Activated T-cell treated with anti-CD3 and anti-CD28 coated beads, Interleukin-2, amount 50 U/mL, for 24 hours (primary cell): Measurements from ENCODE around the gene CCDC81.

Experiments
- DNase-seq: peaks from one replicate; pipeline ENCODE4 v3.0.0-alpha.2; 2020
- H3K27ac Mint-ChIP-seq: 2 replicates; pipeline ENCODE4 v1.8.0; 2020; ENCODE audit warnings: mild to moderate bottlenecking, mixed read lengths
- H3K27me3 Mint-ChIP-seq: 2 replicates; pipeline ENCODE4 v1.8.0; 2020; ENCODE audit warnings: mixed read lengths
- H3K36me3 Mint-ChIP-seq: 2 replicates; pipeline ENCODE4 v1.8.0; 2020; ENCODE audit warnings: low read depth, mixed read lengths
- H3K4me1 Mint-ChIP-seq: 2 replicates; pipeline ENCODE4 v1.8.0; 2020; ENCODE audit warnings: low read depth, mixed read lengths
- H3K4me3 Mint-ChIP-seq: 2 replicates; pipeline ENCODE4 v1.8.0; 2020; ENCODE audit warnings: mild to moderate bottlenecking, moderate library complexity, mixed read lengths
- H3K9me3 Mint-ChIP-seq: 2 replicates; pipeline ENCODE4 v1.8.0; 2020; ENCODE audit warnings: mixed read lengths

The CCDC81 gene

DNA sequence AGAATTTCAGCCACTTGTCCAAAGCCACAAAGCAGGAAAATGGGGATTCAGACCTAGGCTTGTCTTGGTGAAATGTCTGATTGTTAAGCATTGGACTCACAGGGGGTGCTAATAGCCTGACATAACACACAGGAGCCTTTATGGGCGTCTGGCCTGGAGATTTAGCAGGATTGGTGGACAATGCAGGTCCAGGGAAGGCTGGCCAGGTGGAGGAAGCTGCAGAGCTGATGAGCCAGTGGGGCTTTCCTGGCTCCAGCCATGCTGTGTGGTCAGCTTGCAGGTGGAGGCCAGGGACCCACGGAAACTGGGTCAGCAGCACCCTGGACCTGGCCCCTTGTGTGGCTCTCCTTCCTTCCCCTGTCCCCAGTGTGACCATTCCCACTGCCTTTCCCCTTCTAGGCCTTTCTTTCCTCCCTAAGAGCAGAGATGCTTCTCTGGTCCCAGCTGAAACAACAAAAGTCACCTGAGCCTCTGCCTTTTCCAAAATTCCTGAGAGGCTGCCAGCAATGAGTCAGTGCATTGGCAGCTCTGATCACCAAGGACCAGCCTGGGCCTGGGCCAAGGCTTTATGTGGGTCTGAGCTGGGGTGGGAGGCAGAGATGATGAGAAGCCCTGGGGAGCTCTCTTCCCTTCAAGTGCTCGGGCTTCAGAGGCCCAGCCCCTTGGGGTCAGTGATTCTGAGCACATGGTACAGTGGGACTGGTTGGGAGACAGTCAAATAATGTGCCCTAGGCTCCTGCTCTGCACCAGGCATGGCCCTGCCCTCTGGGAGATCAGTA is 85.2 kb downstream of the CCDC81 start:
- H3K27ac Mint-ChIP-seq: no peak overlapping the region
- no peak for DNase-seq
- H3K4me1 Mint-ChIP-seq: peaks cover 20% of the 10 kb centered on the region

DNA sequence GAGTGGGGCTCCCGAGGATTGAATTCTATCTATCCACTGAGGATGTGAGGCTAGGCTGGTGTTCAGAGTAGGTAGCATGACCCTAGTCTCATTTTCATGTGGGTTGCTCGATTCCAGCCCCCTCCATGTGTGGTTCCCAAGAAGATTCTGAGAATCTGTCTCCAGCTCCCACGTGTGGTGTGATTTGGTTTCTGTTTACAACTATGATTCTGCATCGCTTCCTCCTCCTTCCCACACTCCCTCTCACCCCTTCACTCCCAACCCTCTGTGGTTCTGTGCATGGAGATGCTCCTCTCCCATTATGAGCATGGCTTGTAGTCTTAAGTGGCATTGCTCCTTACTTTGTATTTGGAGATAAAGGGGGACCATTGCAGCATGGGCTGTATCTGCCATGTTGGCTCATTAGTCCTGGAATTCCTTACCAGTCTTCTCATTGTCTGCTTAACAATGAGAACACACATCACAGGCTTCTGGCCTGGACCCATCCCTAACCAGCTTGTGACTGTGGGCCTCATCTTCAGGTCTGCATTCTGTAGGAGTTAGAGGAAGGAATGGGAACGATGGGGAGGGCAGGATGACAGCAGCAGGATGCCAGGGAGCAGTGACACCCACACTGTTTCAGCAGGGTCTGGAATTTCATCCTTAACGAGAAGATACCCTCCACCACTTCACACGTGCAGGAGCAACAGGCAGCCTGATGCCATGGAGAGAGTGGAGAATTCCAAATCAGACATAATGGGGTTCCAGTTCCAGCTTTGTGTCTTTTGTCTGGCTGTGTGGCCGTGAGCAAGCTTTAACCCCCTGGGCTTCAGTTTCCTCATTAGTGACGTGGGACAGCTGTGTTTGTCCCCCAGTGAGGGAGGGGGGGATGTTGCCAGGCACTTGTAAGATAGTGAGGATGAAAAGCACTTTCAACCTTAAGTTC is 86.0 kb downstream of the CCDC81 start:
- Mint-ChIP-seq H3K27ac (no peak overlapping the region), H3K9me3 (no peaks in the 10 kb centered on the region), H3K27me3 (no peaks in the 10 kb centered on the region), H3K36me3 (no peaks in the 10 kb centered on the region), H3K4me3 (no peak overlapping the region), H3K4me1 (peaks cover 17% of the 10 kb centered on the region)
- no peak for DNase-seq

More for the DNA sequence above, 85.2 kb downstream of the CCDC81 start:
- Mint-ChIP-seq H3K27me3 (no peaks in the 10 kb centered on the region), H3K4me3 (no peak overlapping the region), H3K9me3 (no peaks in the 10 kb centered on the region), H3K36me3 (no peaks in the 10 kb centered on the region)

DNA sequence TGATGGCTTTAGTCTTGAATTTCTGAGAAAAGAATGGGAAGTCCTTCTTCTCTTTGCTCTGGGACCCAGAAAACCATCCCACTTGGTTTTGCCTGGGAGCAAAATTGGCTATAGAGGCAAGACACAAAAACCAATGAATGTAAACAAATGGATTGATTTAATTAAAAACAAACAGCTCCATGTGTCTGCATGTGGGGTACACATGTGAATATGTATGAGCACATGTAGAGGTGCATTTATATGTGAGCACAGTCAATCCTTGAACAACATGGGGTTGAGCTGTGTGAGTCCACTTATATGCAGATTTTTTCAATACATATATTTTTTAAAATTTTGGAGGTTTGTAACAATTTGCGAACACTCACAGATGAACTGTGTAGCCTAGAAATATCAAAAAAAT is 87.2 kb downstream of the CCDC81 start:
- no peak for DNase-seq
- Mint-ChIP-seq H3K9me3 (no peaks in the 10 kb centered on the region), H3K36me3 (no peaks in the 10 kb centered on the region), H3K4me1 (peaks cover 10% of the 10 kb centered on the region), H3K4me3 (no peak overlapping the region), H3K27ac (no peak overlapping the region), H3K27me3 (no peaks in the 10 kb centered on the region)

DNA sequence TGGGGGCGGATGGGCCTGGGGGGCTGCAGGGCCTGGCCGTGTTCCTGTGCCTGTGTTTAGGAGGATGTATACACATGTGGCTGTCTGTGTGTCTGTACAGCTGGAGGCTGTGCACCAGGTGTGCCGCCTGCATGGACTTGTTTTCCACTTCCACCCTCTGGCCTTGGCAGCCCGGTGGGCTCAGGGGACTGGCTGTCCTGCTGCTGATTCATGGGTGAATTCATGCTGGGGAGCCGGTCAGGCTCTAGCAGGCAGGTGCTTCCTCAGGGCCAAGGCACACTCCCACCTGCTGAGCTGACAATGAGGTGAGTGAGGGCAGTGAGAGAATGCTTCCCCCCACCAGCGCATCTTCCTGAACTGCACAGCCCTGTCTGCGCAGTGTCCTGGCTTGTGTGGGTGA is 88.4 kb downstream of the CCDC81 start:
- no peaks in the 10 kb centered on the region for H3K27me3 Mint-ChIP-seq
- peaks cover 10% of the 10 kb centered on the region for H3K4me1 Mint-ChIP-seq
- H3K4me3 Mint-ChIP-seq: no peak overlapping the region
- H3K9me3 Mint-ChIP-seq: no peaks in the 10 kb centered on the region
- DNase-seq: no peak
- H3K27ac Mint-ChIP-seq: no peak overlapping the region
- no peaks in the 10 kb centered on the region for H3K36me3 Mint-ChIP-seq

DNA sequence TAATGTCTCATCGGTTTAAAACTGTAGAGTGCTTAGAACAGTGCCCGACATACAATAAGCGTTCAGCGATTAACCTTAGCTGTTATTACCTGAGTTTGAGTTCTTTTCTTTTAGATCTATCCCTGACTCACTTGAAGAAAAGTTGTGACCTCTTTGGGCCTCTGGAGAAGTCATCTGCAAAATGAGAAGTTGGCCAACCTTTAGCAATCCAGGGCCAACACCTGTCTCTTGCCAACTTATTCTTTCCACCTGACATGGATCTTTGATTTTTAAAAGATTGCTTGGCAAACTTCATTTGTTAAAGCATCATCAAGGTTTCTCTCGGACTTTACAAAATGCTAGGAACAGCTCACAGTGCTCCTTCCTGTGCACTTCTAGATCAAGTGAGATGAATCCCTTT is 89.3 kb downstream of the CCDC81 start:
- Mint-ChIP-seq H3K4me3 (no peak overlapping the region), H3K27me3 (no peaks in the 10 kb centered on the region), H3K36me3 (no peaks in the 10 kb centered on the region), H3K9me3 (no peaks in the 10 kb centered on the region), H3K4me1 (peaks cover 10% of the 10 kb centered on the region), H3K27ac (no peak overlapping the region)
- DNase-seq: no peak

DNA sequence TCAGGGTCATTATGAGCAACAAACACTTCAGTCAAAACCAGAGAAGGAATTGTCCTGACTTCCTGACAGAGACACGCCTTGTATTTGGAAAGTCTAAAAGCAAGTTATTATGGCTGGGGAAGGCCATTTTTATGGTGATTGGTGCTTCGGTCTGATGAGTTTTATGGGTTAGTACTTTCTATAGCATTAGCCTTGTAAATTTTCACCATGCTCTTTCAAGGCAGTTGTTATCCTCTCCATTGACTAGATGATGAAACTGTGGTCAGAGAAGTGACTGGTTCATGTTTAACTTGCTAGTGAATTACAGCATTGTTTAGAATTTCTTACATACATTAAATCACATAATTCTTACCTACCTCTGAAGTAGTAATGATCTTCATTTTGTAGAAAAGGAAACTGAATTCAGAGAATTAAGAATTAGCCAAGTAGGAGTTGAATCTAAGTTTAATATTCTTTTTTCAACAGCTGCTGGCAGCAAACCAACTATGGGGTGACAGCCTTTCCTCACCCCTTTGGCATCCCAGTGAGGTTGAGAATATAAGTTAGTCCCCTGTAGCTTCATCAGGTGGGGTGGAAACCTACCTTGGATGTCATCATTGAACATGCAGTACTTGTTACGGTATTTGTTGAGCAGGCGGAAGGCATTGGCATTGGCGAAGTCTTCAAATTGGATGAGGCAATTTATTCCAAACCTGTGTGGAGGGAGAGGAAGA is 90.0 kb downstream of the CCDC81 start:
- Mint-ChIP-seq H3K9me3 (no peaks in the 10 kb centered on the region), H3K36me3 (no peaks in the 10 kb centered on the region), H3K27ac (no peak overlapping the region), H3K27me3 (no peaks in the 10 kb centered on the region), H3K4me3 (no peak overlapping the region), H3K4me1 (peaks cover 10% of the 10 kb centered on the region)
- DNase-seq: no peak

DNA sequence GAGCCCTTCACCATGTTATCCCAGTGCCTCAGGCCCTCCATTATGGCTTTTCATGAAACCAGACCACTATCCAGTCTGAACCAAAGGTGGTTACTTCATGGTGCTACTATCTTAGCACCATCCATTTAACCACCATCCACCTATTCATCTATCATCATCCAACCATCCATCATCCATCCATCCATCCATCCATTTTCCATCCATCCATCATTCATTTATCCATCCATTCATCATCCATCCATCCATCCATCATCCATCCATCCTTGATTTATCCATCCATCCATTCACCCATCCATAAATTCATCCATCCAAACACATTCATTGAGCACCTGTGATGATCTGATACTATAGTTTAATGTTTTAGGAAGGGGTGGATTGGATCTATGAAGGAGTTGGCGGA is 93.5 kb downstream of the CCDC81 start:
- H3K4me1 Mint-ChIP-seq: peaks cover 4% of the 10 kb centered on the region
- no peaks in the 10 kb centered on the region for H3K36me3 Mint-ChIP-seq
- no peaks in the 10 kb centered on the region for H3K9me3 Mint-ChIP-seq
- no peak for DNase-seq
- no peak overlapping the region for H3K4me3 Mint-ChIP-seq
- no peaks in the 10 kb centered on the region for H3K27me3 Mint-ChIP-seq
- H3K27ac Mint-ChIP-seq: no peak overlapping the region

DNA sequence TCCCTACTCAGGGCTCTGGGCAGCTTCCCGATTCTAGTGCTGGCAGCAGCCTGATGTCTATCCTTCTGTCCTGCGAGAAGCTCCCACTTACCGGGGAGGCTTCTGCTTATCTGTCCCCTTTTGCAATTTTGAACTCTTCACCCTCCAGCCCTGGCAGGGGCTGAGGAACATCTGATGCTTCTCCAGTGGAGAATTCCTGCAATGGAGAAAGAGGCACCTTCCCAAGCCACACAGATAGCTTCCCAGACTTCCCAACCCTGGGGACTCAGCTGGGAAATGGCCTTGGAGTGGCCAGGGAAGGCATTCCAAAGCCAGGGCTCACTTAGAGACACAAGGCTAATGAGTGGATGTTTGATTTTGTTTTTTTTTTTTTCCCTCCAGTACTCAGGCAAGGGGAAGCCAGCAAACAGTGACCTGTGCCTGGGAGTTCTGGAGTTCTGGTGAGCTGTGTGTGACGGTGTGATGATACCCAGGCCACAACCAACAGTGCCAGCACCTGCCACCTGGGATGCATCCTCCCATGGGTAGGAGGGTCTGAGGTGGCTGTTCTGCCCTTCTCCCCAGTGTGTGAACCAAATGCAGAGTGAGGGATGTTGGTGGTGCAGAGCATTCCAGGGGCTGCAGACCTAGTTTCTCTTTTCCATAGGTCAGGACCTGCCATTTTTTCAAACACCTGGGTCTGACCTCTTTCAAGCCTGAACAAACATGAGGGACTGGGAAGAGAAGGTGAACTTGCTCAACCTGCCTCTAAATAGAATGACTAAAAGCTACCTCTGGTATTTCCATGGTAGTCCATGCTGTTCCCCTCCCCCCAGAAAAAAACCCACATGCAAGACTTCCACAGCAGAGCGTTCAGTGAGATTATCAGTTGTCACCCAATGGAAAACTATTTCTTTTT is 95.1 kb downstream of the CCDC81 start:
- Mint-ChIP-seq H3K36me3 (no peaks in the 10 kb centered on the region), H3K27me3 (no peaks in the 10 kb centered on the region), H3K4me1 (peaks cover 4% of the 10 kb centered on the region), H3K27ac (no peak overlapping the region), H3K4me3 (no peak overlapping the region), H3K9me3 (no peaks in the 10 kb centered on the region)
- no peak for DNase-seq
